Measurements from ENCODE around the gene METTL25.
"Not testable (repeated sequence)": the region's sequence is repeated elsewhere in the genome, so short reads cannot be mapped to it uniquely, and the experiment has no call there.

Gene METTL25, protein sequence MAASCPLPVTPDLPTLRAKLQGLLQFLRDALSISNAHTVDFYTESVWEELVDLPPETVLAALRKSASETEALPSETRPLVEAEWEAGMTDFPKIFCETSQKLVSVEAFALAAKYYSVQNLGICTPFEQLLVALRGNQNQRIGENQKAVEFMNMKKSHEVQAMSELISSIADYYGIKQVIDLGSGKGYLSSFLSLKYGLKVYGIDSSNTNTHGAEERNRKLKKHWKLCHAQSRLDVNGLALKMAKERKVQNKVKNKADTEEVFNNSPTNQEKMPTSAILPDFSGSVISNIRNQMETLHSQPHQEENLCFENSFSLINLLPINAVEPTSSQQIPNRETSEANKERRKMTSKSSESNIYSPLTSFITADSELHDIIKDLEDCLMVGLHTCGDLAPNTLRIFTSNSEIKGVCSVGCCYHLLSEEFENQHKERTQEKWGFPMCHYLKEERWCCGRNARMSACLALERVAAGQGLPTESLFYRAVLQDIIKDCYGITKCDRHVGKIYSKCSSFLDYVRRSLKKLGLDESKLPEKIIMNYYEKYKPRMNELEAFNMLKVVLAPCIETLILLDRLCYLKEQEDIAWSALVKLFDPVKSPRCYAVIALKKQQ

DNA sequence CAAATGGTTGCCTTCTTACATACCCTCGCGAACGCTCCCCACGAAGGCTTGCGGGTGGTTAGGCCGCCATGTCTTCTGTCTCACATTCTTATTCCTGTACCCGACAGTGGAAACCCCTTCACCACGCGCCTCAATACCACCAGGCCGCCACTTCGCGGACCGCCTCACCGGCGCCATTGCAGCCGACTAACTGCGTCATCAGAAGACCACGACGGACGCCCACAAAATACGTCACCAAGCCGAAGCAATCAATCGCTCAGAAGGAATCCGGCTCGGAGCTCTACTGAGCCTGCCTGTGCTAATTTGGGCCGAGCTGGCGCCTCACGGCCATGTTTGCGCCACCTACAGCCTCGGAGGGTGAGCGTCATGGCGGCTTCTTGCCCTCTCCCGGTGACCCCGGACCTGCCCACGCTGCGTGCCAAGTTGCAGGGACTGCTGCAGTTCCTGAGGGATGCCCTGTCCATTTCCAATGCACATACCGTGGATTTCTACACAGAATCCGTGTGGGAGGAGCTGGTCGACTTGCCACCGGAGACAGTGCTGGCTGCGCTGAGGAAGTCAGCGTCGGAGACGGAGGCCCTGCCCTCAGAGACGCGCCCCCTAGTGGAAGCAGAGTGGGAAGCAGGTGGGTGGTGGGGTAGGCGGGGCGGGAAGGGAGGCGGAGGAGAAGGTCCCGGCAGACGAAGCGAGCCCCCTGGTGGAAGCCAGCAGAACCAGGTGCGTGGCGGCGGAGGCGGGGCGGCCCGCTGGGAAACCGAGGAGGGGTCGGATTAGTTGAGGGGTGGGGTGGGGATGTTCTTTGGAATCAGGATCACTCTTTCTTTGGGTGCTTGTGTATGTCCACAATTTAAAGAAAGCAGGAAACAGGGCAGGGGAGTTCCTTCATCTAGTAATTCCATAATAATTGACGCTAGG is at the start of gene METTL25, which contains the start of gene CCDC59:
Gene METTL25 (plus strand): TSS at position 330 of the 915 bp plus-strand sequence. CDS start 37 bp downstream, at position 367.
Gene CCDC59 (minus strand): TSS at position 188 of the 915 bp plus-strand sequence. CDS start 11 bp downstream, at position 177.
- peak; percentile 97 for DNase-seq

DNA sequence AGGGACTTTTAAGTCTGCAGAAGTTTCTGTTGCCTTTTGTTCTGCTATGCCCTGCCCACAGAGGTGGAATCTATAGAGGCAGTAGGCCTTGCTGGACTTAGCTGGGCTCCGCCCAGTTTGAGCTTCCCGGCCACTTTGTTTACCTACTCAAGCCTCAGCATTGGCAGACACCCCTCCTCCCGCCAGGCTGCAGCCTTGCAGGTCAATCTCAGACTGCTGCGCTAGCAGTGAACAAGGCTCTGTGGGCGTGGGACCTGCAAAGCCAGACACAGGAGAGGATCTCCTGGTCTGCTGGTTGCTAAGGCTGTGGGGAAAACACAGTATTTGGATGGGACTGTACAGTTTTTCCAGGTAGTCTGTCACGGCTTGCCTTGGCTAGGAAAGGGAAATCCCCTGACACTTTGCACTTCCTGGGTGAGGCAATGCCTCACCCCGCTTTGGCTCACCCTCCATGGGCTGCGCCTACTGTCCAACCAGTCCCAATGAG is 43.9 kb upstream of the METTL25 start:
- DNase-seq = no peak

DNA sequence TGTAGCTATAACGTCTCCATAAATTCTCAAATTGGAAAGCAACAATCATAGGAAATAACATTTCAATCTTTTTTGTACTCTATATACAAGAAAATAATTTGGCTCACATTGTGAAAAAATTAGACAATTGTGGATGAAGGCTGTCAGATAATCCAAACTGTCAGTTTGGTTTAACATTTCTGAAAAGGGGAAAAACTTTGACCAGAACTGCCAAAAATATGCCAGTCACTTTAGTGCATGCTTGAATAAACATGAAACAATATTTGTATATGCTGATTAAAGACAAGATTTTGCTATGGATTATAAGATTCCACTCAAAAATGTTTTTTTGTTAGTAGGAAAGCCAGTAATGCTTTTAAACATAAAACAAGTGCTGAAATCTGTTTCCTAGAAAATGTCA is 39.1 kb upstream of the METTL25 start:
- DNase-seq = no peak

DNA sequence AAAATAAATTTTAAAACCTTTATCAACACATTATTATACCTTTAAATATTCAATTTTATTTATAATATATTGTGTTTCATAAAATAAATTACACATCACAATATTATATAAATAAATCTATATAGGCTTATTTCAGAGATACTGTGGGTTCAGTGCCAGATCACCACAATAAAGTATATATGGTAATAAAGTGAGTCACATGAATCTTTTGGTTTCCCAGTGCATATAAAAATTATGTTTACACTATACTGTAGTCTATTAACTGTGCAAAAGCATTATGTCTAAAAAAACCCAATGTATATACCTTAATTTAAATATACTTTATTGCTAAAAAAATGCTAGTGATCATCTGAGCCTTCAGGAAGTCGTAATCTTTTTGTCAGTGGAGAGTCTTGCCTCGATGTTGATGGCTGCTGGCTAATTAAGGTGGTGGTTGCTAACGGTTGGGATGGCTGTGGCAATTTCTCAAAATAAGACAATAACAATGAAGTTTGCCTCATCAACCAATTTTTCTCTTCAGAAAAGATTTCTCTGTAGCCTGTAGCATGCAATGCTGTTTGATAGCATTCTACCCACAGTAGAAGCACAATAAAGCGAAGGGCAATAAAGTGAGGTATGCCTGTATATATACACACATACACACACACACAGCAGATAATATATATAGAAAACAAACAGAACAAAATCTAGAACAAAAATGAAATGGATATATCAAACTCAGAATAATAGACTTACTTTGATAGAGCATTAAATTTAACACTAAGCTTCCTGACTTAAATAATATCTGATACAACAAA is 32.6 kb upstream of the METTL25 start:
- DNase-seq = no peak

DNA sequence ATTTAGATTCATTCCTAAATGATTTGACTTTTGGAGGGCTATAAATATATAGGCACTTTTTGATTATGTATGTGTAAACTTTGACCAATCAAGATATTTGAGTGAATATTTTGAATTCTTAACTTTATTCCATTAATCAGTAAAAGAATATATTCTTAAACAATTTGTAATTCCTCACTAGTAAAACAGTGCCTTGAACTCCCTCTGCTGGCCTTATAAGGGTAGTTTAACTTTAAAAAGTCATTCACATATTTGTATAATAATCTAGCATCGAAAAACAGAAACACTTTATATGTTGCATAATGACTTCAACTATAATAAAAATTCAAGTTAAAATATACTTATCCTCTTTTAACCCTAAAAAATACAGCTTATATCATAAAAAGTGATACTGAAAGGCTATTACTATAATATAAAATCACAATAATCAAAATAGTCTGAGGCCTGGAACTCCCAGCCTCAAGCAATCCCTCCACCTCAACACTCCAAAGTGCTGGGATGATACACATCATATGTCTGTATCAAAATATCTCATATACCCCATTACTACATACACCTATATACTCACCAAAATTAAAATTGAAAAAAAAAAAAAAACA is 31.3 kb upstream of the METTL25 start:
- no peak for DNase-seq

DNA sequence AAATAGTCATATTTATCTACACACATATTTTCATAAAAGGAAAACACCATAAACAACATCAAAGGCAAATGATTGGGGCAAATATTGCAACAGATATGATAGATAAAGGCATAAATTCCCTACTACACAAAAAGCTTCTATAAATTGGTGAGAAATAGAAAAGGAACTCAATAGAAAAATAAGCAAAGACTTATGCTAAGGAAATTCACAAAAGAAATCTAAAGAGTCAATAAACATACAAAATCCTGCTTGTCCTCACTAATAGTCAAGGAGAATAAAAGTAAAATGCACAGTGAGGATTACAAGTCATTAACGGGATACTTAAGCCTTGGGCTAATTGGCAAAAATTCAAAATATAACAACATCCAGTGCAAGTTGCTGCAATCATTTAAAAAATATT is 30.5 kb upstream of the METTL25 start:
- no peak for DNase-seq

DNA sequence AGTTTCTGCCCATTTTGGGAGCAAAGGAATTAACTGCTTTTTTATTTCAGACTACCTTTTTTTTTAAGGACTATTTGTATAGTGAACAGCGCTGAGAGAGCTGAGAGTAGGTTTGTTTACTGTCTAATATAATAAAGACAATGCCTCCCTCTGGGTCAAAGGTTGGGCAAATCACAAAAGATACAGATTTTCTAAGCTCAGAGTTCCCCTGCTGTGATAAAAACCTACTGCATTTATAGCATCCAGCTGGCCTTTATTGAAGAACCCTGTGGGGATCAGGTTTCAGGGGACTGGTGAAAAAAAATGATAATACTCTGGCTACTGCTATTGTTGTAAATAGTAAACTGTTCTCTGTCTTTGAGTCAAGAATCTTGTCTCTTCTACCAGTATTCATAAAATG is 28.8 kb upstream of the METTL25 start:
- DNase-seq = no peak

DNA sequence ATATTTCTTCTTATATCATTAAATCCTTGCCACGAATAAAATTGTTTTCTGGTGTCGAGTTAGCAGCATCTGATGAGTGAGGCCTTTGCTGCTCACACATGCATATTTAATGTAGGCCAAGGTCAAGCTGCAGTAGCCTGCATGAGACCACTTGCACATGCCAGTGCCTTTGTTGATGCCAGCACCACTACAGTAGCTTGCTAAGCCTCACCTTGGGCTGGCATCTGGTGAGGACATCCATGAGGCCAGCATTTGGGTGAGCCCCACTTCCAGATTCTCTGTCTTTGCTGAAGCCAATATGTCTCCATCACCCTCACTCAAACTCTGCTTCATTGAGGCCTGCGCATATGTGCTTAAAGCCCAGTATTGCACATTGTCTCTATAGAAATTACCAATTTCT is 8.2 kb upstream of the METTL25 start:
- DNase-seq = no peak

DNA sequence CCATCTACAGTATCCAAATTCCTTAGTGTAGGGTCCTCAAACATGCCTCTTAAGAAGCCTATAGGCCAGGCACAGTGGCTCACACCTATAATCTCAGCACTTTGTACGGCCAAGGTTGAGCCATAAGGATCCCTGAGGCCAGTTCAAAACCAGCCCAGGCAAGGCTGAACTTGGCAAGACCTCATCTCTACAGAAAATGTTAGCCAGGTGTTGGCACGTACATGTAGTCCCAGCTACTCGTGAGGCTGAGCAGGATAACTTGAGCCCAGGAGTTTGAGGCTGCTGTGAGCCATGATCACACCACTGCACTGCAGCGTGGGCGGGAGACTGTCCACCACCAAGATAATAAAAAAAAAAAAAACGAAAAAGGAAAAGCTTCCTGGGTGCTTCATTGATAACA is 6.9 kb upstream of the METTL25 start:
- no peak for DNase-seq

DNA sequence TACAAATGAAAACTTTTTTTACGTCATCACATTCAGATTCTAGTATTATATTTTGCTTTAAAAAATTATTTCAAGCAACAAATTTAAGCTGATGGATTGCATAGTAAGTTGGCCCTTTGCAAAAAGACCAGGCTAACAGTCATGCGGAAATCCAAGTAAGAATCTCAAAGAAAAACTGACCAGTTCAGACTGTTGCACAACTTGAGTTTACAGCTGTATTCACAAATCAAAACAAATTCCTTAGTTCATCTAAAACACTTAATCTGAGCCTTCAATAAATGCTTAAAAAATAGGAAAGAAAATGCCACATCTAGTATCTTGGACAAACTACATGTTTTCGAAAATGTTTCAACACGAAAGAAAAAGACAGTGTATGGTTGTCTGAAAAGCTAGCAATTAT is 989 bp upstream of the METTL25 start:
- DNase-seq = no peak

DNA sequence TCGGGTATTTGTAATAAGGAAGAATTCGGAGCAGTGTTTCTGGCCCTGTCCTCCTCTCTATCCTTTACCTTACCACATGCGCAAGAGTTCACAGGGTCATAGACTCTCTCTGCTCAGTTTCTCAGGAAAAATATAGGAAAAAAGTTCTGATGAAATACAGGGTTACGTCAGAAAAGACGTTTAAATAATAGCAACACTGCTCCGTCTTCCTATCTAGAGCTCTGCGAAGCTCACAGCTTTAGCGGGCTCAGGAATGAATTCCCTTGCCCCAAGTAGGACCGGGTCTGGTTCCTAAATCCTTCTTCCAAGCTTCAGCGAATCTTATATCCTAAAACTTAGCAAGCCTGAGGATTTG is 507 bp upstream of the METTL25 start:
- DNase-seq = no peak

DNA sequence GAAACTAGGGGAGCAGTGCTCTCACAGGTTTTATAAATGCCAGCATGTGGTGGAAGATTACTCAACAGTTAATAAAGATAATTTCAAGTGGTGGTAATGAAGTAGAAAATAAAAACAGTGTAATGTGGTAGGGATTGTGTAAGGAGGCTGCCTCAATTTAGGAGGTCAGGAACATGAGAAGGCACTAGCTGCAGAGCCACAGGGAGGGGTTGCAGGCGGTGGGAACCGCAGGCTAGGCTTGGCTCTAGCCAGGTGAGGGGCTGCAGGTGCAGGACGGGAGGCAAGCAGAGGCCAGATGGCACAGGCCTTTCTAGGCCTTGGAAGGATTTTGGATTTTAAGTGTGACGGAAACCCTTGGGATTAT is 768 bp downstream of the METTL25 start:
- no peak for DNase-seq

DNA sequence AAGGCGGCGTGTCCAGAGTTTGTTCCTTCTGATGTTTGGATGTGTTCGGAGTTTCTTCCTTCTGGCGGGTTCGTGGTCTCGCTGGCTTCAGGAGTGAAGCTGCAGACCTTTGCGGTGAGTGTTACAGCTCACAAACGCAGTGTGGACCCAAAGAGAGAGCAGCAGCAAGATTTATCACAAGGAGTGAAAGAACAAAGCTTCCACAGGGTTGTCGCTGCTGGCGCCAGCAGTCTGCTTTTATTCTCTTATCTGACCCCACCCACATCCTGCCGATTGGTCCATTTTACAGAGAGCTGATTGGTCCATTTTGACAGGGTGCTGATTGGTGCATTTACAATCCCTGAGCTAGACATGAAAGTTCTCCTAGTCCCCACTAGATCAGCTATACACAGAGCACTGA is 2.5 kb downstream of the METTL25 start:
- not testable (repeated sequence) for DNase-seq

DNA sequence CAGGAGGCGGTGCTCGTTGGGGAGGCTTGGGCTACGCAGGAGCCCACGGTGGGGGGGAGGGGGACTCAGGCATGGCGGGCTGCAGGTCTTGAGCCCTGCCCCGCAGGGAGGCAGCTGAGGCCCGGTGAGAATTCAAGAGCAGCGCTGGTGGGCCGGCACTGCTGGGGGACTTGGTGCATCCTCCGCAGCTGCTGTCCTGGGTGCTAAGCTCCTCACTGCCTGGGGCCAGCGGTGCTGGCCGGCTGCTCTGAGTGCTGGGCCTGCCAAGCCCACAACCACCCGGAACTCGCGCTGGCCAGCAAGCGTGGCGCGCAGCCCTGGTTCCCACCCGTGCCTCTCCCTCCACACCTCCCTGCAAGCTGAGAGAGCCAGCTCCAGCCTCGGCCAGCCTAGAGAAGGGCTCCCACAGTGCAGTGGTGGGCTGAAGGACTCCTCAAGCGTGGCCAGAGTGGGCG is 3.2 kb downstream of the METTL25 start:
- no peak for DNase-seq

DNA sequence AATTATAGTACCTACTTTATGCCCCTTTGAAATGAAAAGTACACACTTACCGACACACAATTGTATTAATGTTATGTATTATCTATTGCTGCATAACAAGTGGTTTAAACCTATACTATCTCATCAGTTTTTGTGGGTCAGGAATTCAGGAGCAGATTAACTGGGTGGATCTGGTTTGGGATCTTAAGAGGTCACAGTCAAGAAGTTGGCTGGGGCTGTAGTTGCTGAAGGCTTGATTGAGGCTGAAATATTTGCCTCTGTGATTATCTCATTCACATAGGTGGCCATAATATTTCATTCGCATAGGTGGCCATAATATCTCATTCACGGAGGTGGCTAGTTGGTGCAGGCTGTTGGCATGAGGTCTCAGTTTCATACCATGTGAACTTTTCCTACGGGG is 5.7 kb downstream of the METTL25 start:
- no peak for DNase-seq

DNA sequence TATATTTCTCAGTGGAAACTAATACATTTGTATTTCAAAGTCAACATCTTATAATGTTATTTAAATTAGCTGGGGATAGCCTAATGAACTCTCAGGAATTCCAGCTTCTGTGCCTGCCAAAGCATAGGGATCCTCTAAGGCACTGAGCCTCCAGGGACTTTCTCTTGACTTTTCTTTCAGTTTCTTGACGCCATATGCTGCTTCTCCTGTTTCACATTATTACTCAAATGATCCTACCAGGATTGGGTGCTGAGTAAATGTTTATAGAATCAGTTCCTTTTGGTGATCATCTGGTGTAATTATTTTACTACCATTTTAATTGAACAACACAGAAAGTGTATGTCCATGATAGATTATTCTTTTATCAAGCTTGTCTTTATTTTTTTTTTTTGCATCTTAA is 7.9 kb downstream of the METTL25 start:
- no peak for DNase-seq

DNA sequence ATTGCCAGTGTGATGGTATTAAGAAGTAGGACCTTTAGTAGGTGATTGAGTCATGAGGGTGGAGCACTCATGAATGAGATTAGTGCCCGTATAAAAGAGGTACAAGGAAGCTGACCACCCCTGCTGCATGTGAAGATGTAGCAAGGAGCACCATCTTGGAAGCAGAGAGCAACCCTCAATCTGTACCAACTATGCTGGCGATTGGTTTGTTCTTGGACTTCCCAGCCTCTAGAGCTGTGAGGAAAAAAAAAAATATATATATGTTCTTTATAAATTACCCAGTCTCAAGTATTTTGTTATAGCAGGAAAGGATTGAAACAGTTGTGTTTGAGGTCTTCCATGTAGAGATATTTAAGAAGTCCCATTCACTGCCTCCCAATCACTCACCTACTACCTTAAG is 16.9 kb downstream of the METTL25 start:
- no peak for DNase-seq

DNA sequence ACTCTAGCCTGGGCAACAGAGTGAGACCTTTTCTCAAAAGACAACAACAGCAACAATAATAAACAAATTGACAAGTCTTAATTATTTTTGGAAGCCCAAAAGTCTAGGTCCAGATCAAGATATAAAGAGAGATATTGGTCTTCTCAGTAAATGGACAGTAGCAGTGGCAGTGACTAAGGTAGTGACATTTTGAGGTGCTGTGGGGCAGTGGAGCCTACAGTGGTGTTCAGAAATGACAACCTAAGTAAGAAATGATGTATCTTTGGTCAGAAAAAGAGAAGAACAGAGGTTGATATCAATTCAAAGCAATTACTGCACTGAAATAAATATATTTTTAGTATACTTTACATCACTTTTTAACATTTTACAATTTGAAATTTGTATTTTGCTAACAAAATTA is 20.7 kb downstream of the METTL25 start:
- DNase-seq = no peak

DNA sequence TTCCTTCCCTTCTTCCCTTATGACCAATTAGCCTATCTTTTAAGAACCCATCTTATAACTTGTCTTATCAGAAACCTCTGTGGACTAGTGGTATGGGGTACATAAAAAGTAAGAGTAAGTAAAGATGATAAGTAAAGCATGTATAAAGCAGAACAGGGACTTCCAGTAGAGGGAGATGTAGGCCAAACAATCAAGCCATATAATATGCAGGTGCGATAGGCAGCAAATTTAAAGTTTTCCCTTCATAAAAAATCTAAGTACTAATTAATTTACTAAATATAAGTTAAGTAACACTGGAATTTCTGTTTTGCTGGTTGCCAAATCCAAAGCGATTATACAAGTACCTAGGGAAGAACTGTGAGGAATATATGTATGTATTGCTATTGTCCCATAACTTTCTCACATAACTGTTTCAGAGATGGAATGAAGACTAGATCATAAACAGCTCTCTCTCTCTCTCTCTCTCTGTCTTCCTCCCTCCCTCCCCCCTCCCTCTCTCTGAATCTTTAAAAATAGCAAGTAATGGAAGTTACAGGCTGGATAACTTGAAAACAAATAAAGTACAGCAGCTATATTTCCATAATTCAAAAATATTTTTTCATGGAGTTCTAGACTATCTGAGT is 25.7 kb downstream of the METTL25 start:
- no peak for DNase-seq

DNA sequence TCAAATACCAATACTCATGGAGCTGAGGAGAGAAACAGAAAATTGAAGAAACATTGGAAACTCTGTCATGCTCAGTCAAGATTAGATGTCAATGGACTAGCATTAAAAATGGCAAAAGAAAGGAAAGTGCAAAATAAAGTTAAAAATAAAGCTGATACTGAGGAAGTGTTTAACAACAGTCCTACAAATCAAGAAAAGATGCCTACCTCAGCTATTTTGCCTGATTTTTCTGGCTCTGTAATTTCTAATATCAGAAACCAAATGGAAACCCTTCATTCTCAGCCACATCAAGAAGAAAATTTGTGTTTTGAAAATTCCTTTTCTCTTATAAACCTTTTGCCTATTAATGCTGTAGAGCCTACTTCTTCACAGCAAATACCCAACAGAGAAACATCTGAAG is 40.5 kb downstream of the METTL25 start:
- DNase-seq = no peak

DNA sequence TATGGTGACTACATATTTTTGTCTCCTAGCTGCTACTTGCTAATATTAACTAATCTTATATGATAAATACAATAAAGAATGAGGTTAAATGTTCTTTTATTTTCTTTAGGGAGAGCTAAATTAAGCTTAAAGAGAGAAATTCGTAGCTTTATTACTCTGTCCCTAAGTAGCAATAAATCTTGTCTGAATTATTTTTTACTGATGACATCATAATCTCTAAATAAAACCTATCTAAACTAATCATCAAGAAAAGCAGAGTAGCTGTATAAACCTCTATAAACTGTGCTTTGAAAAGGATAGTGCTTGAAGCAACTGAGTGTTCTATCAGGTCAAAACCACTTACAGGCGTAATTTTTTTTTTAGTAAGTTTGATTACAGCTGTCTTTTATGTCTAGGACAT is 42.5 kb downstream of the METTL25 start:
- DNase-seq = no peak

DNA sequence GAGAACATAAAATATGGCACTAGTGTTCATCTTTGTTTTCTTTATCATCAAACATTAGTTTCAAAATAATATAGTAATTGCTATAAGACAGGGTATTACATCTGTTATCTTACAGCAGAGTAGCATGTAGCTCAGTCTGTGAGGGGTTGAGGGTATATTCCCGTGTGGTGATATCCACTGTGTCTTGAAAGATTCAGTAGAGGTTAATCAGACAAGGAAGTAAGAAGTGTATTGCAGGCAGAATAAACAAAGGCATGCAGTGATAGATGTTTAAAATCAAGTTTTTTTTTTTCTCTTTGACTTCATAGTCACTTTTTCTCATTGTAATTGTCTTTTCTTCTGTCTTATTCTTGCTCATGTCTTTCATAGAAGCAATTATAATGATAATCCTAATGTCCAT is 48.3 kb downstream of the METTL25 start:
- no peak for DNase-seq

Measured in activated CD4-positive, alpha-beta T cell treated with anti-CD3 and anti-CD28 coated beads for 48 hours (primary cell).